HG03469 (cell line): ENCODE results near the gene DSE.

ENCODE experiments used
- ATAC-seq: cut with Tn5 transposase; IDR thresholded peaks from one replicate; pipeline ENCODE4 v1.9.1; 2021; ENCODE audit warnings: mild to moderate bottlenecking, moderate library complexity, moderate number of reproducible peaks; ENCODE audit not compliant: unreplicated experiment

The DSE gene

GRCh38 chr6:116385921-116386320 lies 15.2 kb downstream of the DSE start:
- ATAC-seq: no peak

- ATAC-seq: no peak
Measured at GRCh38 chr6:116386581-116387299, 16.0 kb downstream of the DSE start.

DNA sequence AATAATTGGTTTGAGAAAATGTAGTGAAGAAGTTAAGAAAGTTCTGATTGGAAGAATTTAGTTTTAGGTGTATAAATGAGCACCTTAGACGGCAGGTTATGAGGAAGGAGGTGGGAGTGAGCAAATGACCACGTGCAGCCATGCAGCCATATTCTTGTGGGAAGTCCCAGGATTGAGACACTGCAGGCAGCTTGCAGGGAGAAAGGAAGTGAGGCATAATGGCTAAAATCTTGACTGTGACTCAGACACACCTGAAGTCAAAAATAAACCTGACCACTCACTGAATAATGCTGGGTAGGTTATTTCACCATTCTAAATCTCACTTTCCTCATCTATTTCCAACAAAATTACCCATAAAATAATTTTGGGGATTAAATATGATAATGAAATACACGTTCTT lies 16.6 kb downstream of the DSE start:
- ATAC-seq: peak; percentile 47

GRCh38 chr6:116388924-116389323 lies 18.2 kb downstream of the DSE start:
- ATAC-seq: no peak

GRCh38 chr6:116389357-116389756 lies 18.6 kb downstream of the DSE start:
- no peak for ATAC-seq

DNA sequence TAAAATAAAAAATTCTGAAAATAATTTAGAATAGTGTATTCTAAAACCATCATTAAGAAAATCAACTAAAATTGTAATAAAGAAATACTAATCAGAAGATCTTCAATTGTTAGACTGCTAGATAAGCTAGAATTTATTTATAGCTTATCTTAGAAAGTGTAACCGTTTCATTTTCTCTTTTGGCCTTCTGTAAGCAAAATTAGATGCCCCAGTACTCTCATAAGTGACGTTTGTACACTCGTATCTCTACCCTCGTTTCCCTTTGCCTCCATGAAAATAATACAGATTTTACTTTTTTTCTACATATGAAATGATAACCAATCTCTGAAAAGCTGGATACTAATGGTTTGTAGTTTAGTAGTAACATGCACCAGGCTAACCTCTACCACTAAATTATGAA lies 19.8 kb downstream of the DSE start:
- peak; percentile 37 for ATAC-seq

- no peak for ATAC-seq
Measured at GRCh38 chr6:116392132-116393013, 21.6 kb downstream of the DSE start.

- no peak for ATAC-seq
Measured at GRCh38 chr6:116393430-116393829, 22.7 kb downstream of the DSE start.

DNA sequence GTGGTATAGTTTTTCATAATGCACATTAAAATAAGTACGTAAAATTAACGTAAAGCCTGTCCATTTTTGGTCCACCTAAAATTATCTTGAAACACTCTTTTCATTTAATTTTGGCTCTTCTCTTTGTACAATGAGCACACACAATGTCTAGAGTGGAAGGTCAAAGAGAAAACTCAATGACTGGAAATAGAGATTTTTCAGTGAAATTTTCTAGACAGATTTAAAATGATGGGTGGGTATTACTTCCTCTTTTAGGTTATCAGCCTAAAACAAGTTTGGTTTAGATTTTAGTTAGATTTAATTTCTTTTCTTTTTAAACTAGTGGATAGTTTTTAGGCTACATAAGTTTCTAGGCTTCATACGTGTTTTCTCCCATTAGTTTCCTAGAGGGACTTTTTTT lies 24.9 kb downstream of the DSE start:
- ATAC-seq: no peak

- ATAC-seq: no peak
Measured at GRCh38 chr6:116396441-116396840, 25.7 kb downstream of the DSE start.

- ATAC-seq: no peak
Measured at GRCh38 chr6:116397914-116398313, 27.2 kb downstream of the DSE start.

DNA sequence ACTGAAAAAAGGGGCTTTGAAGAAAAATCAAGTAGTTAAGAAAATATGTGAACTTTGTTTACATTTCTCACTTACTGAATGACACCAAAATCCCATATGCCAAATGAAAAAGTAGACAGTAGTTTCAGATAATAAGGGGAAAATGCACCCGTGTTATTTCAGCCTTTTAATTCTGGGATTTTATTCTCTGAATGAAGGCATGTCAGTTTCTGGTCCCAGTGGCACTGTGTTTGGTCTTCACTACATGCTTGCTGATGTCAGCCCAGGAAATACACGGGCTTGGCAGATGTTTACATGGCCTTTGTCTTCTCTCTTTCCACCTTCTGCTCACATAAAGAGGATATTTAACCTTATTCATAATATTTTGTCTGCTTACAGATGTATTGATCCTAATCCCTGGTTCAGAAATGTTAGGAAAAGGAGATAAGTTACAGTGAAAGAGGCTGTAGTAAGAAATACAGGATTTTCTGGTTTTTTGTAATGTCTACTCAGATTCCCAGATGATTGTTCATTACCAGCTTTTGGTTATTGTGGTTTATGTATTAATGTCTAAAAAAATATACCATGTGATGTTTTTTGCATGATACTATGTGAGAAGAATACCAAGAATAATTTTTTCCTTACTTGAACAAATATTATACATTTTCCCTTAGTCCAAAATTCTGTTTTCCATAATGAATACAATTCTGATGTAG lies 27.7 kb downstream of the DSE start:
- no peak for ATAC-seq

- no peak for ATAC-seq
Measured at GRCh38 chr6:116399287-116399686, 28.5 kb downstream of the DSE start.

DNA sequence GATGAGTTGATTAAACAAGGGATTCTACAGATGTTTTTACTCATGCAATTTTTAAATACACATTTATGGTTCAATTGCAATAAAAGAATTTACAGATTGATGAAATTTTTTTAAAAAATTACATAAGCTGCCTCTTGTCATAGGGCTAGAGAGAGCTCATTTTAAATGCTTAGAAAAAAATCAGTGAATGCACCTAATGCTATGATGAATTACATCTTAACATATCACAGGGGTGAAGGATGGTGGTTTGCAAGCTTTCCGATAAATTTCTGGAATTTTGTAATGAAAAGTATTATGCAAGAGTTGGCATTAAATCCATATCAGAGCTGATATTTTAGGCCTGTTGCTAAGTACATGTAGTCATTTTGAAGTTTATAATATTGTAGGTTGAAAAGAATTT lies 29.6 kb downstream of the DSE start:
- no peak for ATAC-seq

- no peak for ATAC-seq
Measured at GRCh38 chr6:116402108-116402937, 31.6 kb downstream of the DSE start.

DNA sequence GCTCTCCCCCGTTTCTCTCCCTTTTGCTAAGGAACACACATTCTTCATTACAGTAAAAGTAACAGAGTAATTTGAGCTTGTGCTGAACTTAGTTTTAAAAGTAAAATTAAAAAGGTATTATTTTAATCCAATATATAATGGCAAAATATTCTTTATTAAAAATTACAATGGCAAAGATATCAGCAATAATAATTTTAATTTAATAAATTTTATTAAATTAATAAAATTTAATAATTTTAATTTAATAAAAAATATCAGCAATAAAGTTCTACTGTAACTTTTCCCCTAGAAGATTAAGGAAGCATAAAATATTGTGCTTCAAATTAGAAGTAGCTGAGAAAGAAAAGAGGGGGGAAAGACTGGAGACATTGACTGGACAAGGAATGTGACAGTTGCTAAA lies 32.5 kb downstream of the DSE start:
- ATAC-seq: no peak

GRCh38 chr6:116404696-116405095 lies 33.9 kb downstream of the DSE start:
- ATAC-seq: no peak

GRCh38 chr6:116405138-116405537 lies 34.4 kb downstream of the DSE start:
- peak; percentile 49 for ATAC-seq

DNA sequence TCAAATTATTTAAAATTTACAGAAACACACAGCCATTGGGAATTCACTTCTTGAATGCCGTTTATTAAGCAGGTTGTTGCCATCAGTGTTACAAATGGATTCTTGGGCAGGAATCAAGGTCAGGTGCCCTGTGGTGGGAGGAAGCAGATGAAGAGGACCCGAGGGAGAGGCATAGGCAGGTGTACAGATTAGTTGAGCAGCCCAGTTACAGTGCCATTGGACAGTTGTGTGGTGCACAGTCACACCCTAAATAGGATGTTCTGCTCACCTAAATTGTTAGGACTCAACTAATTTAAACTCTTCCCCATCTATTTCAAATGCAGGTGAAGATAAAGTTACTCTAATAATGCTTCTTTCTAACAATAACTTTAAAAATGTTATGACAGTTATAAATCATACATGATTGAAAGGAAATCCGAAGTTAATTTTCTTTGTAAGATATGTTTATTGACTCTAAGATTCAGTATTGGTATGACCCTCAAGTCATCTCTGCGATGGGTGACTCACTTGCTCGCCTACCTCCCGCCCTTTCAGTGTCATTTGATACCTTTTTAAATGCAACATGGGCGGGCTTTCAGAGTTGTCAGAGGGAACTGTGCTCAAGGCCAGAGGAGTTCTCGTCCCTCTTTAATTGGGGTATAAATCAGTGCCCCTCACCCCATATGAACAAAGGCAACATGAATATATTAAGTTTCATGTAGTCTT lies 35.1 kb downstream of the DSE start:
- ATAC-seq: no peak

- ATAC-seq: no peak
Measured at GRCh38 chr6:116406678-116407345, 36.1 kb downstream of the DSE start.
